Measurements from ENCODE around the gene HMG20B. TPM values are rescaled to one million over a fixed set of nuclear protein-coding genes. Genes with fewer than 3 reads are reported as not detected.

The HMG20B gene
- total RNA-seq, 1 experiment from 2014 or later: 146 TPM

- Histone ChIP-seq H4K20me1 (ENCODE audit: low read length) (no peaks in the 10 kb centered on the region), H3K4me3 (ENCODE audit: low read length) (no peak within 1 kb of the TSS), H3K4me2 (ENCODE audit: low read length) (no peak within 1 kb of the TSS), H3K9ac (ENCODE audit: low read length) (no peak within 1 kb of the TSS), H2AFZ (ENCODE audit: low read length) (no peak within 1 kb of the TSS), H3F3A (ENCODE audit: low read length, unreplicated experiment) (no peaks in the 10 kb centered on the region), H3K27ac (ENCODE audit: low read length) (no peak within 1 kb of the TSS), H3K27me3 (ENCODE audit: low read length) (no peaks in the 10 kb centered on the region), H3K36me3 (ENCODE audit: low read depth, low read length) (no peaks in the 10 kb centered on the region), H3K4me1 (ENCODE audit: insufficient read depth, low read length) (no peaks in the 10 kb centered on the region), H3K9me2 (replicated peaks; ENCODE audit: low read length) (no peaks in the 10 kb centered on the region), H3K79me2 (ENCODE audit: low read length) (no peaks in the 10 kb centered on the region), H3K9me3 (ENCODE audit: low read length) (no peaks in the 10 kb centered on the region)
- ChIA-PET POLR2A (ENCODE audit: unreplicated experiment) (no interaction called here), CTCF (no interaction called here)
- no peak for DNase-seq
- intact Hi-C loops (cut with micrococcal nuclease): no loop called here
- TSS peak; percentile 18 for BruUV-seq (replicated peaks)
- peak; percentile 19; the same call in 1 of the 2 replicates for ATAC-seq
- TF ChIP-seq EZH2phosphoT487 (IDR thresholded peaks at IDR 0.05; ENCODE audit: borderline replicate concordance, low read length) (no peak), CTCF (conservative IDR thresholded peaks at IDR 0.05; ENCODE audit: low read depth, low read length) (no peak), EZH2 (IDR thresholded peaks at IDR 0.05; ENCODE audit: low read length, unreplicated experiment) (no peak)
Observed at GRCh38 chr19:3538965-3539755, 33.6 kb upstream of the HMG20B start, which contains the start of gene TEKTIP1. TEKTIP1 (plus strand) TSS chr19:3539174; CDS start chr19:3539178, 4 bp downstream.

- Histone ChIP-seq H3K4me3 (ENCODE audit: low read length) (no peak overlapping the region), H3K9me3 (ENCODE audit: low read length) (no peaks in the 10 kb centered on the region), H3F3A (ENCODE audit: low read length, unreplicated experiment) (no peaks in the 10 kb centered on the region), H3K79me2 (ENCODE audit: low read length) (no peaks in the 10 kb centered on the region), H3K36me3 (ENCODE audit: low read depth, low read length) (no peaks in the 10 kb centered on the region), H3K4me2 (ENCODE audit: low read length) (no peak overlapping the region), H3K9me2 (replicated peaks; ENCODE audit: low read length) (no peaks in the 10 kb centered on the region), H3K4me1 (ENCODE audit: insufficient read depth, low read length) (no peaks in the 10 kb centered on the region), H2AFZ (ENCODE audit: low read length) (no peak overlapping the region), H3K27ac (ENCODE audit: low read length) (no peak overlapping the region), H3K27me3 (ENCODE audit: low read length) (no peaks in the 10 kb centered on the region), H3K9ac (ENCODE audit: low read length) (no peak overlapping the region), H4K20me1 (ENCODE audit: low read length) (no peaks in the 10 kb centered on the region)
- ChIA-PET POLR2A (ENCODE audit: unreplicated experiment) (no interaction called here), CTCF (no interaction called here)
- no TSS peak for BruUV-seq (replicated peaks)
- intact Hi-C loops (cut with micrococcal nuclease): no loop called here
- no peak for ATAC-seq
- no peak for TF ChIP-seq EZH2phosphoT487 (IDR thresholded peaks at IDR 0.05; ENCODE audit: borderline replicate concordance, low read length)
- TF ChIP-seq EZH2 (IDR thresholded peaks at IDR 0.05; ENCODE audit: low read length, unreplicated experiment): no peak
- DNase-seq: no peak
Observed at GRCh38 chr19:3539756-3540118, 33.0 kb upstream of the HMG20B start.

GRCh38 chr19:3543150-3544057, 29.3 kb upstream of the HMG20B start:
- no peak overlapping the region for H3K9ac ChIP-seq (ENCODE audit: low read length)
- intact Hi-C loops (cut with micrococcal nuclease): no loop called here
- no peaks in the 10 kb centered on the region for H3K4me1 ChIP-seq (ENCODE audit: insufficient read depth, low read length)
- no peaks in the 10 kb centered on the region for H3K79me2 ChIP-seq (ENCODE audit: low read length)
- H4K20me1 ChIP-seq (ENCODE audit: low read length): no peaks in the 10 kb centered on the region
- no peaks in the 10 kb centered on the region for H3K27me3 ChIP-seq (ENCODE audit: low read length)
- ChIA-PET CTCF (no interaction called here), POLR2A (ENCODE audit: unreplicated experiment) (no interaction called here)
- H3K9me3 ChIP-seq (ENCODE audit: low read length): no peaks in the 10 kb centered on the region
- BruUV-seq (replicated peaks): no TSS peak
- no peak for DNase-seq
- H3F3A ChIP-seq (ENCODE audit: low read length, unreplicated experiment): no peaks in the 10 kb centered on the region
- no peak overlapping the region for H2AFZ ChIP-seq (ENCODE audit: low read length)
- no peak overlapping the region for H3K4me2 ChIP-seq (ENCODE audit: low read length)
- no peaks in the 10 kb centered on the region for H3K9me2 ChIP-seq (replicated peaks; ENCODE audit: low read length)
- no peak for ATAC-seq
- H3K27ac ChIP-seq (ENCODE audit: low read length): no peak overlapping the region
- H3K36me3 ChIP-seq (ENCODE audit: low read depth, low read length): 0 out of 2 replicates have a peak, but pooled peaks cover 6% of the 10 kb centered on the region
- TF ChIP-seq EZH2phosphoT487 (IDR thresholded peaks at IDR 0.05; ENCODE audit: borderline replicate concordance, low read length): no peak
- TF ChIP-seq CTCF (conservative IDR thresholded peaks at IDR 0.05; ENCODE audit: low read depth, low read length): no peak
- no peak for TF ChIP-seq EZH2 (IDR thresholded peaks at IDR 0.05; ENCODE audit: low read length, unreplicated experiment)
- no peak overlapping the region for H3K4me3 ChIP-seq (ENCODE audit: low read length)

Data from PC-3 (cell line).